Esophagus muscularis mucosa (tissue), 4 donors: ENCODE results near the gene PCNX2. TPM values are rescaled to one million over a fixed set of nuclear protein-coding genes. Genes with fewer than 3 reads are reported as not detected.

ENCODE experiments used
- DNase-seq: peaks from one replicate; pipeline ENCODE4 v3.0.0-alpha.2; 2017; ENCODE audit errors: extremely low spot score
- H3K27ac ChIP-seq, 4 donors: fragments of 200-600 bp; sonication (generic); replicated peaks in 1 of 4; 1 replicate in 3 of 4; 2 replicates in 1 of 4; pipeline ENCODE4 v1.5.1; 2016 to 2019; ENCODE audit warnings: mild to moderate bottlenecking in 1 of 4
- H3K27me3 ChIP-seq, 4 donors: fragments of 200-600 bp; sonication (generic); one replicate each; pipeline versions ENCODE4 v1.5.1 to v1.6.0; 2016 to 2019
- H3K36me3 ChIP-seq, 4 donors: fragments of 200-600 bp; sonication (generic); one replicate each; pipeline ENCODE4 v1.5.1; 2016 to 2019
- H3K4me1 ChIP-seq, 4 donors: fragments of 200-600 bp; sonication (generic); one replicate each; pipeline ENCODE4 v1.5.1; 2016 to 2019
- H3K4me3 ChIP-seq, 4 donors: fragments of 200-600 bp; sonication (generic); 1 replicate in 2 of 4; 2 replicates in 2 of 4; pipeline ENCODE4 v1.5.1; 2016 to 2019; ENCODE audit warnings: mild to moderate bottlenecking in 4 of 4, moderate library complexity in 1 of 4
- H3K9me3 ChIP-seq, 4 donors: fragments of 200-600 bp; sonication (generic); 1 replicate in 3 of 4; 2 replicates in 1 of 4; pipeline ENCODE4 v1.5.1; 2016 to 2019
- EP300 ChIP-seq: sonication (generic); formaldehyde crosslinking; IDR thresholded peaks from one replicate; pipeline ENCODE4 v1.6.1; 2017; ENCODE audit warnings: antibody characterized with exemption
- POLR2A ChIP-seq: fragments of 450-650 bp; IDR thresholded peaks from one replicate; pipeline ENCODE4 v1.6.1; 2017; ENCODE audit warnings: antibody characterized with exemption, moderate library complexity, mild to moderate bottlenecking, low read depth
- POLR2AphosphoS5 ChIP-seq, 2 donors: sonication (generic); formaldehyde crosslinking; IDR thresholded peaks; one replicate each; pipeline ENCODE4 v1.6.1; 2017; ENCODE audit warnings: antibody characterized with exemption in 2 of 2
- WGBS: methylation state at CpG from one replicate; pipeline ENCODE4 v1.1.5; 2018; 5-methylcytosine and 5-hydroxymethylcytosine counted together
- intact Hi-C: fragments of 100-400 bp; cut with DNase I; formaldehyde crosslinking; loops from one replicate; pipeline ENCODE4 v1.15.1; 2023
- total RNA-seq, 4 donors: library from RNA; depleted of rRNA; stranded (reverse); fragments of >200 nt; gene quantifications; one replicate each; pipeline versions ENCODE4 v1.1.0 to v1.2.1, GENCODE V29; 2016
- TF ChIP-seq, protein P1 (sequence below), 3 experiments: fragments of 200-600 bp in 2 of 3; fragments of 450-650 bp in 1 of 3; sonication (generic) in 2 of 3; IDR thresholded peaks; one replicate each; pipeline ENCODE4 v1.5.1; 2017 to 2019; ENCODE audit warnings: antibody characterized with exemption in 3 of 3, mild to moderate bottlenecking in 2 of 3, moderate library complexity in 1 of 3

The PCNX2 gene
- total RNA-seq, 4 donors from 2014 or later, result 5.7 to 23.3 (median 7.9) TPM

DNA sequence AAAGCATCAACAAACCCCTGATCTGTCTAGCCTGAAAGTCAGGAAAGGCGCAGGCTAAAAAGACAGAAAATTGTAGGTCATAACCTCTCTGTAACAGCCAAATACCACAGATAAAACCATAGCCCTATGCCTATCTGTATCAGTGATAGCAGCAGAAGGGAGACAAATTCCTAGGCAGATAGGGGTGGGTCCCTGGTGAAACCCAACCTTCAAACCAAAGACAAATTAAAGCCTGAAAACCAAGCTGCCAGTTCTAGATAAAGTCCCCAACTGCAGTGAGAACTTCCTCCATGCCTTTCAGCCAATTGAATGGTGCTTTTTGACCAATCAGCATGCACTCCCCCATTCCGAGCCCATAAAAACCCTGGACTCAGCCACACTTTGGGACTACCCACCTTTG, 229.8 kb downstream of the PCNX2 start:
- H3K36me3 ChIP-seq, result no peaks in the 10 kb centered on the region
- intact Hi-C loops, result no loop called here
- TF ChIP-seq POLR2A, result no peak
- no peak for TF ChIP-seq EP300
- no peak for DNase-seq
- WGBS, result 96% methylated on average over 2 of the region's 2 CpGs
- H3K27me3 ChIP-seq, result no peaks in the 10 kb centered on the region
- H3K9me3 ChIP-seq, result no peaks in the 10 kb centered on the region
- no peaks in the 10 kb centered on the region for H3K4me1 ChIP-seq
- H3K4me3 ChIP-seq, result no peak overlapping the region
- no peak overlapping the region for H3K27ac ChIP-seq

DNA sequence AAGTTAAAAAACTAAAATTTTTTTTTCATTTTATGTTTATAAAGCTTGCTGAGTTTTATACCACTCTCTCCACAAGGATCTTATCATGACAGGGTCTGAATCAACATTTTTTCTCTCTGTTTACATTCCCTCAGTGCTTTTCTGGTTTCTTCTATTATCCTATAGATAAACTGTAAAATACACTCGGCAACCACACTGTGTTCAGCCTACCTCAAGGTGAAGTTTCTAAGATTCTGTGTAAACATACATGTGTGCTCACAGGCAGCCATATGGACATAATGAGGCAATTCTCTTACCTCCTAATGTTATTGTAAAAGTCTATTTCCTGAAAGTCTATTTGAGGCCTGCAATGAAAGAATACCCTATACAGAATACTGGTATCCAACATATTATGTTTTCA, 230.5 kb downstream of the PCNX2 start:
- TF ChIP-seq POLR2AphosphoS5 (IDR thresholded peaks at IDR 0.05) (no peak), EP300 (no peak), POLR2A (no peak)
- TF ChIP-seq, protein P1, sequence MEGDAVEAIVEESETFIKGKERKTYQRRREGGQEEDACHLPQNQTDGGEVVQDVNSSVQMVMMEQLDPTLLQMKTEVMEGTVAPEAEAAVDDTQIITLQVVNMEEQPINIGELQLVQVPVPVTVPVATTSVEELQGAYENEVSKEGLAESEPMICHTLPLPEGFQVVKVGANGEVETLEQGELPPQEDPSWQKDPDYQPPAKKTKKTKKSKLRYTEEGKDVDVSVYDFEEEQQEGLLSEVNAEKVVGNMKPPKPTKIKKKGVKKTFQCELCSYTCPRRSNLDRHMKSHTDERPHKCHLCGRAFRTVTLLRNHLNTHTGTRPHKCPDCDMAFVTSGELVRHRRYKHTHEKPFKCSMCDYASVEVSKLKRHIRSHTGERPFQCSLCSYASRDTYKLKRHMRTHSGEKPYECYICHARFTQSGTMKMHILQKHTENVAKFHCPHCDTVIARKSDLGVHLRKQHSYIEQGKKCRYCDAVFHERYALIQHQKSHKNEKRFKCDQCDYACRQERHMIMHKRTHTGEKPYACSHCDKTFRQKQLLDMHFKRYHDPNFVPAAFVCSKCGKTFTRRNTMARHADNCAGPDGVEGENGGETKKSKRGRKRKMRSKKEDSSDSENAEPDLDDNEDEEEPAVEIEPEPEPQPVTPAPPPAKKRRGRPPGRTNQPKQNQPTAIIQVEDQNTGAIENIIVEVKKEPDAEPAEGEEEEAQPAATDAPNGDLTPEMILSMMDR (IDR thresholded peaks at IDR 0.05), result no peak
- H3K27me3 ChIP-seq, result no peaks in the 10 kb centered on the region
- intact Hi-C loops, result no loop called here

DNA sequence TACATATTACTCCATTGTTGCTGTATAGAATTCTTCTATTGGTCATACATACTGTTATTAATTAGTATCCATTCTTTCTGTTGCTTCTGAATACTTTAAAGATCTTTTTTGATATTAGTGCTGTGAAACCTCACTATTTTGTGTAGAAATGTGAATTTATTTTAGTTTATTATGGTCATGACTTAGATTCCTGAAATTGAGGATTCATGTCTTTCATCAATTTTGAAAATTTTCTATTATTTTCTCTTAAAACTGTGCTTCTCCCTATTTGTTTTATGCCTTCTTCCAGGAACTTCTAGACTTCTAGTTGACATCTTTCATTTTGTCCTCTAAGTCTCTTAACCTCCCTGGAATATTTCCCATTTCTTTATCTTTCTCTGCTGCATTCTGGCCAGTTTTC, 232.1 kb downstream of the PCNX2 start:
- Histone ChIP-seq H3K4me1 (no peaks in the 10 kb centered on the region), H3K27me3 (no peaks in the 10 kb centered on the region), H3K27ac (no peak overlapping the region), H3K9me3 (no peaks in the 10 kb centered on the region), H3K4me3 (no peak overlapping the region), H3K36me3 (no peaks in the 10 kb centered on the region)
- DNase-seq, result no peak
- TF ChIP-seq, protein P1 (IDR thresholded peaks at IDR 0.05), result no peak
- TF ChIP-seq POLR2AphosphoS5 (IDR thresholded peaks at IDR 0.05), result no peak
- no peak for TF ChIP-seq EP300
- no peak for TF ChIP-seq POLR2A
- intact Hi-C loops, result no loop called here

More for the DNA sequence above, 230.5 kb downstream of the PCNX2 start:
- Histone ChIP-seq H3K4me1 (no peaks in the 10 kb centered on the region), H3K4me3 (no peak overlapping the region), H3K36me3 (no peaks in the 10 kb centered on the region), H3K9me3 (no peaks in the 10 kb centered on the region), H3K27ac (no peak overlapping the region)
- no peak for DNase-seq
- 82% methylated on average over 1 of the region's 1 CpG for WGBS

DNA sequence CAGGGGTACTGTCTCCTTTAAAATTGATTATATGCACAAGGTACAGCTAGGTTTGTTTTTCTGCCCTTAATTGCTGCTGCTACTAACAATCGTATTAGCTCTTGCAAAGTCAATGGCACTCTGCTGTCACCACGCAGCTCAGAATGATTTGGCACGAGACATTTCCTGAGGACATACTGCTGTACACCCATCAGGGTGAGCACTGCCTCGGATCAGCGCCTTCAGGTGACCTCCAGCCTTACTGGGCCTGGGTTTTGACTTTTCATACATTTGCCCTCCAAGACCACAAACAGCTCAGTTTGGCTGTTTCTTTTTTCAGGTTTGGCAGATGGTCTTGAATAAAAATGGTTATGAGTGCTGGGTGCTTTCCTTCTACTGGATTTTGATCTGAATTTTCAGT, 234.3 kb downstream of the PCNX2 start:
- Histone ChIP-seq H3K27me3 (no peaks in the 10 kb centered on the region), H3K4me3 (no peak overlapping the region), H3K4me1 (no peaks in the 10 kb centered on the region), H3K27ac (no peak overlapping the region), H3K9me3 (no peaks in the 10 kb centered on the region), H3K36me3 (no peaks in the 10 kb centered on the region)
- intact Hi-C loops, result no loop called here
- no peak for DNase-seq
- 82% methylated on average over 5 of the region's 5 CpGs for WGBS
- TF ChIP-seq EP300, result no peak
- TF ChIP-seq POLR2AphosphoS5 (IDR thresholded peaks at IDR 0.05), result no peak
- TF ChIP-seq, protein P1 (IDR thresholded peaks at IDR 0.05), result no peak
- TF ChIP-seq POLR2A, result no peak

DNA sequence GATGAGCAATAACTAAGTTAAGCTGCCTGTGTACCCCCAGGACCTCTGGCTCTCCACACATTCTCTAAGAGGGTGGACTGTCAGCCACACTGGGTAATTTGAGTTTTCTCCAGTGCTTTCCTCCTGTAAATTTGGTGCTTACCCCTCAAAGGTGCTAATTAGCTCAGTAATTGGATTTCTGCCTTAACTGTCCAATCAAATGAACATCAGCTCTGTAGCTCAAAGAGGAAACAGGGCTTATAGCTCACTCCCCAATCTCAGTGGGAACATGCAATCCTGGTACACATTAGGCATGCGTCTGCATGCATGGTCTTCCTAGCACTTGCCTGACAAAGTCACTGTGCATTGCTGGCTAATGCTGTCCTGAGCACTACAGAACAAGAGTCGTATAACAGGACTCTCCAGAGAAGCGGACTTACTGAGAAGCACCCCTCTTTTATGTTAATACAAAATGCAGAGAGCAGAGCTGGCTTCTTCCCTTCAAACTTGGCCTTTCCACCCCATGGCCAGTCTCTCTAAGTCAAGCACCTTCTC, 235.0 kb downstream of the PCNX2 start:
- Histone ChIP-seq H3K4me3 (no peak overlapping the region), H3K9me3 (no peaks in the 10 kb centered on the region), H3K27ac (no peak overlapping the region), H3K27me3 (no peaks in the 10 kb centered on the region), H3K4me1 (no peaks in the 10 kb centered on the region), H3K36me3 (no peaks in the 10 kb centered on the region)
- DNase-seq, result no peak
- WGBS, result 97% methylated on average over 3 of the region's 3 CpGs
- intact Hi-C loops, result no loop called here
- no peak for TF ChIP-seq POLR2AphosphoS5 (IDR thresholded peaks at IDR 0.05)
- TF ChIP-seq, protein P1 (IDR thresholded peaks at IDR 0.05), result no peak
